H1 (cell line): ENCODE results near the gene MAN1C1. TPM values are rescaled to one million over a fixed set of nuclear protein-coding genes. Genes with fewer than 3 reads are reported as not detected.

Experiments
- CTCF ChIA-PET: fragments of 300-600 bp; sonication (Branson Sonifier 250); formaldehyde crosslinking; loops from one replicate; lab custom pipeline; 2021; ENCODE audit not compliant: partially characterized antibody; lab: Charles Lee
- POLR2A ChIA-PET: fragments of 300-600 bp; sonication (Branson Sonifier 250); formaldehyde crosslinking; loops from one replicate; lab custom pipeline; 2021; ENCODE audit warnings: inconsistent platforms; ENCODE audit not compliant: partially characterized antibody; lab: Charles Lee
- DNase-seq, 2 experiments: peaks; one replicate each; pipeline versions ENCODE4 v3.0.0 to v3.0.0-alpha.2; 2010 to 2022; ENCODE audit warnings: low spot score in 2 of 2, low read depth in 1 of 2, mixed read lengths in 1 of 2
- FAIRE-seq: peaks from 2 replicates; lab custom pipeline; 2011; peaks lifted over from hg19 to GRCh38; lab: Jason Lieb, UNC
- H2AFZ ChIP-seq: 2 replicates; pipeline ENCODE4 v1.8.1; 2012; ENCODE audit warnings: low read length, inconsistent platforms
- H2AK5ac ChIP-seq: 2 replicates; pipeline ENCODE4 v1.6.1; 2013; ENCODE audit warnings: low read depth, low read length
- H2BK120ac ChIP-seq: replicated peaks from 2 replicates; pipeline ENCODE3; 2013; ENCODE audit warnings: low read depth, low read length, inconsistent platforms
- H2BK12ac ChIP-seq: 2 replicates; pipeline ENCODE4 v1.6.1; 2013; ENCODE audit warnings: low read depth, low read length
- H2BK15ac ChIP-seq: 2 replicates; pipeline ENCODE4 v1.6.1; 2013; ENCODE audit warnings: low read length
- H2BK20ac ChIP-seq: 2 replicates; pipeline ENCODE4 v1.6.1; 2013; ENCODE audit warnings: low read length
- H2BK5ac ChIP-seq: 2 replicates; pipeline ENCODE4 v1.6.1; 2013; ENCODE audit warnings: low read depth, low read length
- H3K14ac ChIP-seq: 2 replicates; pipeline ENCODE4 v1.6.1; 2013; ENCODE audit warnings: inconsistent platforms; ENCODE audit not compliant: insufficient read length
- H3K18ac ChIP-seq: 2 replicates; pipeline ENCODE4 v1.6.1; 2013; ENCODE audit warnings: low read length; ENCODE audit errors: extremely low read depth
- H3K23ac ChIP-seq: 2 replicates; pipeline ENCODE4 v1.6.1; 2013; ENCODE audit warnings: inconsistent platforms; ENCODE audit not compliant: insufficient read length
- H3K23me2 ChIP-seq: 2 replicates; pipeline ENCODE4 v1.6.1; 2013; ENCODE audit warnings: low read depth, low read length
- H3K27ac ChIP-seq: 2 replicates; pipeline ENCODE4 v1.6.1; 2011; ENCODE audit warnings: low read depth, low read length, inconsistent platforms
- H3K27me3 ChIP-seq, 4 experiments: replicated peaks in 1 of 4; 1 replicate in 1 of 4; 2 replicates in 3 of 4; pipeline versions ENCODE4 v1.6.1 to v1.8.1; 2011 to 2013; ENCODE audit warnings: low read length in 3 of 4, mild to moderate bottlenecking in 3 of 4, inconsistent platforms in 2 of 4, mixed read lengths in 2 of 4, moderate library complexity in 1 of 4; ENCODE audit not compliant: control insufficient read depth in 3 of 4, insufficient read depth in 3 of 4; ENCODE audit errors: extremely low read depth in 1 of 4
- H3K36me3 ChIP-seq, 4 experiments: 2 replicates each; pipeline versions ENCODE4 v1.6.1 to v1.8.1; 2011 to 2013; ENCODE audit warnings: mild to moderate bottlenecking in 4 of 4, low read length in 3 of 4, moderate library complexity in 2 of 4, control low read depth in 1 of 4, inconsistent platforms in 1 of 4; ENCODE audit not compliant: insufficient read depth in 4 of 4, control insufficient read depth in 2 of 4
- H3K4ac ChIP-seq: replicated peaks from 2 replicates; pipeline ENCODE3; 2013; ENCODE audit warnings: low read length, low read depth, mixed read lengths, inconsistent platforms; ENCODE audit not compliant: insufficient read length
- H3K4me1 ChIP-seq, 4 experiments: replicated peaks in 1 of 4; 1 replicate in 1 of 4; 2 replicates in 3 of 4; pipeline versions ENCODE4 v1.6.1 to v1.8.1; 2011 to 2013; ENCODE audit warnings: low read length in 3 of 4, inconsistent platforms in 2 of 4, mixed read lengths in 1 of 4; ENCODE audit not compliant: insufficient read depth in 4 of 4, control insufficient read depth in 3 of 4
- H3K4me2 ChIP-seq, 2 experiments: 2 replicates each; pipeline versions ENCODE4 v1.6.1 to v1.8.1; 2011 to 2013; ENCODE audit warnings: low read depth in 2 of 2, low read length in 2 of 2, control low read depth in 1 of 2, inconsistent platforms in 1 of 2, mild to moderate bottlenecking in 1 of 2; ENCODE audit not compliant: insufficient read depth in 1 of 2
- H3K4me3 ChIP-seq, 4 experiments: fragments of 200-600, 300-600 bp in 1 of 4; sonication (generic), shearing (Covaris generic), sonication (Bioruptor Twin) in 1 of 4; 2 replicates each; pipeline versions ENCODE4 v1.5.1 to v1.8.1; 2011 to 2016; ENCODE audit warnings: low read length in 4 of 4, low read depth in 3 of 4, control low read depth in 2 of 4, inconsistent platforms in 2 of 4, mild to moderate bottlenecking in 2 of 4, mixed read lengths in 1 of 4, moderate library complexity in 1 of 4; ENCODE audit not compliant: insufficient read depth in 2 of 4; ENCODE audit errors: extremely low read depth in 1 of 4
- H3K56ac ChIP-seq: replicated peaks from 2 replicates; pipeline ENCODE3; 2013; ENCODE audit warnings: low read depth, mild to moderate bottlenecking, mixed read lengths, low read length, inconsistent platforms; ENCODE audit not compliant: insufficient read length
- H3K79me1 ChIP-seq: 2 replicates; pipeline ENCODE4 v1.6.1; 2013; ENCODE audit warnings: low read depth, low read length, control low read depth
- H3K79me2 ChIP-seq, 2 experiments: 2 replicates each; pipeline versions ENCODE4 v1.6.1 to v1.8.1; 2012 to 2013; ENCODE audit warnings: low read length in 2 of 2, mild to moderate bottlenecking in 2 of 2, inconsistent platforms in 1 of 2; ENCODE audit not compliant: insufficient read depth in 2 of 2, control insufficient read depth in 1 of 2
- H3K9ac ChIP-seq, 4 experiments: replicated peaks in 1 of 4; 1 replicate in 1 of 4; 2 replicates in 3 of 4; pipeline versions ENCODE4 v1.6.1 to v1.8.1; 2011 to 2013; ENCODE audit warnings: low read depth in 3 of 4, low read length in 3 of 4, control low read depth in 2 of 4, mild to moderate bottlenecking in 2 of 4, moderate library complexity in 2 of 4, inconsistent platforms in 1 of 4; ENCODE audit errors: extremely low read depth in 1 of 4
- H3K9me3 ChIP-seq, 2 experiments: 2 replicates each; pipeline versions ENCODE4 v1.6.1 to v1.8.1; 2012 to 2013; ENCODE audit warnings: mild to moderate bottlenecking in 2 of 2, moderate library complexity in 2 of 2, control low read depth in 1 of 2, inconsistent platforms in 1 of 2, low read depth in 1 of 2, low read length in 1 of 2, mixed read lengths in 1 of 2; ENCODE audit not compliant: insufficient read depth in 2 of 2
- H4K20me1 ChIP-seq, 2 experiments: replicated peaks in 1 of 2; 2 replicates each; pipeline versions ENCODE3 to v1.8.1; 2011 to 2013; ENCODE audit warnings: inconsistent platforms in 2 of 2, low read length in 2 of 2, mild to moderate bottlenecking in 1 of 2; ENCODE audit not compliant: insufficient read depth in 2 of 2, control insufficient read depth in 1 of 2
- H4K5ac ChIP-seq: 2 replicates; pipeline ENCODE4 v1.6.1; 2013; ENCODE audit warnings: low read length, low read depth, mixed read lengths, inconsistent platforms; ENCODE audit not compliant: insufficient read length
- H4K8ac ChIP-seq: 2 replicates; pipeline ENCODE4 v1.8.0; 2013; ENCODE audit warnings: mild to moderate bottlenecking, moderate library complexity, low read length, inconsistent platforms; ENCODE audit not compliant: insufficient read depth; ENCODE audit errors: extremely low read depth
- H4K91ac ChIP-seq: replicated peaks from 2 replicates; pipeline ENCODE3; 2013; ENCODE audit warnings: low read length, mixed read lengths, inconsistent platforms; ENCODE audit not compliant: insufficient read length
- CBX5 ChIP-seq: fragments of 300-800, 300-1000 bp; sonication (generic); IDR thresholded peaks from 2 replicates; pipeline ENCODE4 v1.7.1; 2016; ENCODE audit warnings: antibody characterized with exemption, low read length, low read depth
- NANOG ChIP-seq: IDR thresholded peaks from 2 replicates; pipeline ENCODE4 v1.6.1; 2011; ENCODE audit warnings: low read length, low read depth, mild to moderate bottlenecking, inconsistent platforms; ENCODE audit not compliant: insufficient read depth, poor library complexity, severe bottlenecking
- RFX5 ChIP-seq: IDR thresholded peaks from 2 replicates; pipeline ENCODE4 v1.6.1; 2011; ENCODE audit warnings: low read depth, low read length, improper control_type of control experiment, borderline replicate concordance
- SIX5 ChIP-seq: IDR thresholded peaks from 2 replicates; pipeline ENCODE4 v1.6.1; 2011; ENCODE audit warnings: mild to moderate bottlenecking, low read depth, low read length
- SP2 ChIP-seq: IDR thresholded peaks from 2 replicates; pipeline ENCODE4 v1.6.1; 2012; ENCODE audit warnings: mild to moderate bottlenecking, low read length, inconsistent platforms
- TAF1 ChIP-seq: IDR thresholded peaks from 2 replicates; pipeline ENCODE4 v1.6.1; 2011; ENCODE audit warnings: mild to moderate bottlenecking, low read depth, low read length
- YY1 ChIP-seq: IDR thresholded peaks from 2 replicates; pipeline ENCODE4 v1.6.1; 2011; ENCODE audit warnings: low read depth, mild to moderate bottlenecking, low read length
- WGBS, 2 experiments: shearing (Covaris generic) in 1 of 2; methylation state at CpG; one replicate each; pipeline versions ENCODE4 v1.1.6 to v1.1.7; 2013 to 2015; ENCODE audit warnings: low lambda C conversion rate in 2 of 2, mixed read lengths in 2 of 2, inconsistent platforms in 1 of 2, low coverage in 1 of 2, missing lambda C conversion rate in 1 of 2; ENCODE audit not compliant: insufficient replicate concordance in 2 of 2, insufficient coverage in 1 of 2, insufficient read length in 1 of 2; ENCODE audit errors: extremely low coverage in 1 of 2, missing lambda C conversion rate in 1 of 2; 5-methylcytosine and 5-hydroxymethylcytosine counted together
- polyA plus RNA-seq, 7 experiments: library from polyadenylated mRNA; depleted of rRNA in 3 of 7; stranded (reverse) in 5 of 7; unstranded in 2 of 7; fragments of >200 nt in 5 of 7; fragments of 200-250 nt in 2 of 7; gene quantifications; 1 replicate in 5 of 7; 2 replicates in 1 of 7; 4 replicates in 1 of 7; pipeline versions ENCODE4 v1.2.1 to v1.2.3, GENCODE V29; 2011 to 2013; ENCODE audit warnings: missing spikeins in 2 of 7, mixed read lengths in 2 of 7
- total RNA-seq: library from RNA; stranded (reverse); fragmentation: NEBNext Ultra II Directional; extraction: Animal tissue kit (Norgen Biotek cat#: 25700); gene quantifications from 2 replicates; pipeline ENCODE4 v1.2.1, GENCODE V29; 2021

Gene MAN1C1
- total and polyA plus RNA-seq, 2 of the 8 experiments (the other 6 are each of a cell fraction or from before 2014, with no cell fraction given), result 7.8 to 15.2 TPM

GRCh38 chr1:25714372-25714931 is 97.9 kb downstream of the MAN1C1 start:
- Histone ChIP-seq H4K5ac (no peak overlapping the region), H3K4me3 (no peak overlapping the region), H3K4ac (no peak overlapping the region), H2BK120ac (no peak overlapping the region), H4K8ac (no peak overlapping the region), H4K91ac (no peak overlapping the region), H3K79me2 (no peaks in the 10 kb centered on the region), H2BK15ac (no peak overlapping the region; the same call in 1 of the 2 replicates), H4K20me1 (no peaks in the 10 kb centered on the region), H2BK5ac (no peak overlapping the region), H3K9ac (no peak overlapping the region), H3K23ac (no peak overlapping the region), H3K27me3 (no peaks in the 10 kb centered on the region), H3K4me2 (no peak overlapping the region), H3K23me2 (no peaks in the 10 kb centered on the region), H2BK20ac (no peak overlapping the region), H3K36me3 (no peaks in the 10 kb centered on the region), H3K4me1 (peaks cover 0 to 1% (median under 1%) of the 10 kb centered on the region in 4 experiments; a peak in 3 of 7 replicates), H2AFZ (no peak overlapping the region), H3K56ac (no peak overlapping the region), H2AK5ac (no peak overlapping the region), H3K27ac (no peak overlapping the region), H3K14ac (no peak overlapping the region), H3K18ac (no peak overlapping the region), H2BK12ac (no peak overlapping the region), H3K79me1 (no peaks in the 10 kb centered on the region; the same call in 1 of the 2 replicates), H3K9me3 (no peaks in the 10 kb centered on the region)
- no peak for DNase-seq
- TF ChIP-seq TAF1, result no peak
- no peak for TF ChIP-seq RFX5
- no peak for TF ChIP-seq CBX5
- TF ChIP-seq SIX5, result no peak
- no peak for TF ChIP-seq YY1
- no peak for TF ChIP-seq SP2
- TF ChIP-seq NANOG, result no peak
- ChIA-PET POLR2A (interaction anchor here (0.6 to 1.6 kb wide), 3 partner anchors 10 to 24 kb away, joined by 3 to 4 read pairs (median 4); no protein-coding TSS in a partner anchor), CTCF (interaction anchor here (1.0 to 6.2 kb wide), 8 partner anchors 11 to 134 kb away, joined by 3 to 37 read pairs (median 4); no protein-coding TSS in a partner anchor)
- 95% methylated on average over 2 of the region's 2 CpGs; no CpG with 5 or more reads in 1 of the 2 experiments for WGBS, 2 experiments
- FAIRE-seq, result no peak
